Cardiac muscle cell (in vitro differentiated cells and primary cell): Measurements from ENCODE around the gene SOX6. TPM values are rescaled to one million over a fixed set of nuclear protein-coding genes. Genes with fewer than 3 reads are reported as not detected.
A peak's percentile ranks its signal among the peaks of the same experiment; 100 is the strongest.
"Not testable (repeated sequence)": the region's sequence is repeated elsewhere in the genome, so short reads cannot be mapped to it uniquely, and the experiment has no call there.

Experiments used
- DNase-seq, 2 donors: peaks; one replicate each; pipeline versions ENCODE4 v3.0.0 to v3.0.0-alpha.2; 2010 to 2017; ENCODE audit warnings: low read depth in 1 of 2, low spot score in 1 of 2
- H3K27ac ChIP-seq: fragments of 200-600 bp; sonication (generic); 2 replicates; pipeline ENCODE4 v1.5.1; 2016
- H3K27me3 ChIP-seq: fragments of 200-600 bp; sonication (generic); 2 replicates; pipeline ENCODE4 v1.6.0; 2016; ENCODE audit warnings: control low read depth
- H3K36me3 ChIP-seq: fragments of 200-600 bp; sonication (generic); 2 replicates; pipeline ENCODE4 v1.5.1; 2016; ENCODE audit warnings: control low read depth
- H3K4me1 ChIP-seq: fragments of 200-600 bp; sonication (generic); 2 replicates; pipeline ENCODE4 v1.8.1; 2017; ENCODE audit warnings: low read depth, mild to moderate bottlenecking, mixed run types
- H3K4me3 ChIP-seq: fragments of 200-600 bp; sonication (generic); 2 replicates; pipeline ENCODE4 v1.5.1; 2016; ENCODE audit warnings: mild to moderate bottlenecking
- H3K9me3 ChIP-seq: fragments of 200-600 bp; sonication (generic); 2 replicates; pipeline ENCODE4 v1.5.1; 2017; ENCODE audit warnings: low read depth, mild to moderate bottlenecking, control low read depth
- CTCF ChIP-seq: IDR thresholded peaks from 2 replicates; pipeline ENCODE4 v1.5.1; 2012; ENCODE audit warnings: low read depth, mild to moderate bottlenecking, low read length
- polyA plus RNA-seq: library from polyadenylated mRNA; unstranded; fragments of >200 nt; fragmentation: Nextera tagmentation; extraction: Ambion mirVana; gene quantifications from 2 replicates; pipeline ENCODE4 v1.2.1, GENCODE V29; 2016
- total RNA-seq: library from RNA; depleted of rRNA; stranded (reverse); fragments of >200 nt; gene quantifications from 2 replicates; pipeline ENCODE4 v1.2.3, GENCODE V29; 2016

SOX6 gene
- total and polyA plus RNA-seq, 2 experiments from 2014 or later: 7.0 to 9.6 TPM

DNA sequence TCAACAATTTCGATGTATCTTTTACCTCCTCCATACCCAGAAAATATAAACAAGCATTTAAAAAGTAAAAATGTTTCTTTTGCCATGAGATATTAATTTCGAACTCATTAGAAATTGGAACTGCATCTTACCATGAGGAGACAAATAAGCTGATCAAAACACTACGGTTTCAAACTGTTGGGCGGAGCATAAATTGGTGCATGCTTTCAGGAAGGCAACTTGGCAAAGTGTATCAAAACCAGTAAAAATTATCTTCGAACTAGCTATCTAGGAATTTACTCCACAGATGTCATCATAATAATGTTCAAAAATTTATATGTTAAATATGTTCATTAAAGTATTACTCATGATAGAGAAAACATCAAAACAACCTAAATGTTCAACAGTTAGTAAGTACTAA, 21.4 kb upstream of the SOX6 start:
- Histone ChIP-seq H3K36me3 (no peaks in the 10 kb centered on the region), H3K9me3 (no peaks in the 10 kb centered on the region), H3K4me3 (no peak overlapping the region), H3K4me1 (no peaks in the 10 kb centered on the region), H3K27me3 (peaks cover 14% of the 10 kb centered on the region), H3K27ac (no peak overlapping the region)
- TF ChIP-seq CTCF: no peak
- no peak for DNase-seq

DNA sequence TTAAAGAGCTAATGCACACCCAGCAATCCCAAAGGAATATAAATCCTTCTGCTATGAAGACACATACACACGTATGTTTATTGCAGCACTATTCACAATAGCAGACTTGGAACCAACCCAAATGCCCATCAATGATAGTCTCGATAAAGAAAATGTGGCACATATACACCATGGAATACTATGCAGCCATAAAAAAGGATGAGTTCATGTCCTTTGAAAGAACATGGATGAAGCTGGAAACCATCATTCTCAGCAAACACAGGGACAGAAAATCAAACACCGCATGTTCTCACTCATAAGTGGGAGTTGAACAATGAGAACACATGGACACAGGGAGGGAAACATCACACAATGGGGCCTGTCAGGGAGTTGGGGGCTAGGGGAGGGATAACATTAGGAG, 19.3 kb upstream of the SOX6 start:
- H3K36me3 ChIP-seq, H3K4me3 ChIP-seq, H3K27ac ChIP-seq, H3K27me3 ChIP-seq, H3K9me3 ChIP-seq, H3K4me1 ChIP-seq, DNase-seq: not testable (repeated sequence)

DNA sequence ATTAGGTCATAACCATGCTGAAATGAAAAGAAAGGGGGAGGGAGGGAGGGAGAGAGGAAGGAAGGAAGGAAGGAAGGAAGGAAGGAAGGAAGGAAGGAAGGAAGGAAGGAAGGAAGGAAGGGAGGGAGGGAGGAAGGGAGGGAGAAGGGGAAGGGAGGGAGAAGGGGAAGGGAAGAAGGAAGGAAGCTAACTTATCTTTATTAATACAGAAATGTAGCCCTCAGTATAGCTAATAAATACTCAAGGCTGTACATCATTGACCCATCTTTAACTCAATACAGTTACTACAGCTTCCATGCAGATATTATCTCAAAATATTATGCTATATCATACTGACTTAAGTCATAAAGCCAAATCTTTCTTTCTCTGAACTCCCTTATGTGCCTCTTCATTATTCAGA, 17.4 kb upstream of the SOX6 start:
- Histone ChIP-seq H3K9me3 (no peaks in the 10 kb centered on the region), H3K27ac (no peak overlapping the region), H3K27me3 (peaks cover 10% of the 10 kb centered on the region), H3K4me1 (no peaks in the 10 kb centered on the region), H3K36me3 (no peaks in the 10 kb centered on the region), H3K4me3 (no peak overlapping the region)
- DNase-seq: no peak
- no peak for TF ChIP-seq CTCF

DNA sequence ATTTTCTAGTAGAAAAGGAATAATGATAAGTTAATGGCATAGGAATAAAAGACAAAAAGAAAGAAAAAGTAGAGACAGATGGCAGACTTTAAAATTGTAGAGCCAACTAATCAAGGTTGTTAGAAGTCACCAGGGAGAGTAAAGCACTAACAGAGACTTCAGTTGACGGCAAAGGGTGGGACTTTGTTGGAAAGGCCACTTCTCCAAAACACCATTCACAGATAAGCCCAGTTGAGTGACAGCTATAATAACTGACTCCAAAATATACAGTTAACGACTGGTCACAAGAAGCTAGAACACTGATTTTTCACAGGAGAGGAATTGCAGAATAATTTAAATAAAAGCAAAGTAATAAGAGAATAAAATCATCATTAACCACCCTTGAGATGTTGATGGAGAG, 16.0 kb upstream of the SOX6 start:
- Histone ChIP-seq H3K36me3 (no peaks in the 10 kb centered on the region), H3K27ac (no peak overlapping the region), H3K4me3 (no peak overlapping the region), H3K9me3 (no peaks in the 10 kb centered on the region), H3K27me3 (peaks cover 10% of the 10 kb centered on the region), H3K4me1 (no peaks in the 10 kb centered on the region)
- no peak for TF ChIP-seq CTCF
- DNase-seq: no peak

DNA sequence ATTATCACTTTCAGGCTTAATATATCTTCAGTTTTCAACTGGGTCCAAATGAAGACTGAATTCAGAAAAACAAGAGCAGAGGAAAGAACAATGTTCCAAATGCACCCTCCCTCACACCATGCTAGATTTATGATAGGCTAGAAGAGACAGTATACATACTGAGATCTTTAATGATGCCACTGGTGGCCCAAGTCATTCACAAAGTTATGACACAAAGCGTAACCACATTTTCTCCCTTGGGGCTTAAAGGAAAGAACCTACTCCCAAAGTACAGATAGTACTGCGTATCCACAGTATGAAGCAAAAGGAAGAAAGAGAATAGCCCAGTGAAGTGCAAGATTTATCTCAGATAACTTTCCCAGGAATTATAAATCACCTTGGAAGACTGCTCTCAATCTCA, 10.9 kb upstream of the SOX6 start:
- H3K4me3 ChIP-seq: no peak overlapping the region
- no peak for DNase-seq
- H3K27ac ChIP-seq: no peak overlapping the region
- no peaks in the 10 kb centered on the region for H3K4me1 ChIP-seq
- no peaks in the 10 kb centered on the region for H3K9me3 ChIP-seq
- no peaks in the 10 kb centered on the region for H3K36me3 ChIP-seq
- H3K27me3 ChIP-seq: no peaks in the 10 kb centered on the region
- no peak for TF ChIP-seq CTCF

GRCh38 chr11:16365581-16366228, 9.4 kb upstream of the SOX6 start:
- H3K27ac ChIP-seq: no peak overlapping the region
- no peaks in the 10 kb centered on the region for H3K36me3 ChIP-seq
- peak in 1 of 2 donors; percentile 7 for DNase-seq
- H3K4me3 ChIP-seq: no peak overlapping the region
- TF ChIP-seq CTCF: no peak
- no peaks in the 10 kb centered on the region for H3K9me3 ChIP-seq
- H3K4me1 ChIP-seq: no peaks in the 10 kb centered on the region
- no peaks in the 10 kb centered on the region for H3K27me3 ChIP-seq
